HG02852 (cell line): ENCODE results near the gene BCL7C.
A peak's percentile ranks its signal among the peaks of the same experiment; 100 is the strongest.
"Not testable (repeated sequence)": the region's sequence is repeated elsewhere in the genome, so short reads cannot be mapped to it uniquely, and the experiment has no call there.

Experiments used
- ATAC-seq: cut with Tn5 transposase; IDR thresholded peaks from one replicate; pipeline ENCODE4 v1.9.1; 2021; ENCODE audit warnings: mild to moderate bottlenecking, moderate library complexity; ENCODE audit not compliant: unreplicated experiment

BCL7C gene

DNA sequence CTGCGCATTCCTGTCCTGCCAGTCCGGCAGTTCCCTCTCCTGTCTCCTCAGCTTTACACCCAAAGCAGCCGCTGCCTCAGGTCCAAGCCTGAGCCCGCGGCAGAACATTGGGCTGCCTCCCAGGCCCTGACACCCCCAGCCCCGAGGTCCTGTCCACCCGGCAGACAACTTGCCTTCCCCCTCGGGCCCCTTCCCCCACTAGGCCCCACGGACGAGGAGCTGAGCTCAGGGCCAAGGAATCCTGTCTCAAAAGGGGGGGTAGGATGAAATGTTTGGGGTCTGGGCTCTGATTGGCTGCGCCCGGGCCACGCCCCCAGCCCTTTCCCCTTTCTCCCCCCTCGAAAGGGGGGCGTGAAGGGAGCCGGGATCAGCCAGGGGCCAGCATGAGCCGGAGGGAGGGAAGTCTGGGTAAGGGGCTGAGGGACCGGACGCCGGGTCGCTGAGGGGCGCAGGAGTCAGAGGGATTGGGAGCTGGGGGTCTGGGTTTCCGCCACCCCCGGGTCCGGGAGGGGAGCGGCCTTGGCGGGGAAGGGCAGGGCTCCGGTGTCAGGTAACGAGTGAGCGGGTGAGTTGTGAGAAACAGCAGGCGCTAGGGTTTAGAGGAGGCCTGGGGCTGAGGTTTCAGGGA is 2.5 kb upstream of the BCL7C start, which contains the start of gene CTF1:
Gene CTF1 (plus strand): TSS at position 354 of the 628 bp plus-strand sequence. CDS start 30 bp downstream, at position 384.
- ATAC-seq, result no peak

DNA sequence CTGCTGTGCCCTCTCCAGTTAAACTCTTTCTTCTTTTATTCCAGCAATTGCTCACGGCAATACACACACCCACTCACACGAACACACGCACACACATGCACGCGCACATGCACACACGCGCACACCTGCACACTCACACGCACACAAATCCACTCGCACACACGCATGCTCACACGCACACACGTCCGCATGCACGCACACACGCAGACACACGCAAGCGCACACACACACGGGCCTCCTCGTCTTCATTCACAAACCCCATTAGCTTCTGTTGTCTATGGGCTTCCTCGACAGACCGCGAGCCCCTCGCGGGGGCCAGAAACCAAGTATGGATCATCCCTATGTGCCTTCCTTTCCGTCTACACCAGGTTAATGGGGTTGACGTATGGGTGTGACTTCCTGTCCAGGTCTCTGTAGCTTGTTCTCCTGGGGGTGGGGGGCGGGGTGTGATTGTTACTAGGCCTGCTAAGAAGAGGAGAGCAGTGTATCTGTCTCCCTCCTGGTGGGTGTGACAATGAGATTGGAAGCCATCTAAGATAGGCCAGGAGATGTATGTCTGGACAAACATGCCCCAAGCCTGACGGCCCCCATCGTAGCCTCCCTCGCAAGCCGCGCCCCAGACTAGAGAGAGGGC is 1.9 kb upstream of the BCL7C start:
- ATAC-seq, result no peak

DNA sequence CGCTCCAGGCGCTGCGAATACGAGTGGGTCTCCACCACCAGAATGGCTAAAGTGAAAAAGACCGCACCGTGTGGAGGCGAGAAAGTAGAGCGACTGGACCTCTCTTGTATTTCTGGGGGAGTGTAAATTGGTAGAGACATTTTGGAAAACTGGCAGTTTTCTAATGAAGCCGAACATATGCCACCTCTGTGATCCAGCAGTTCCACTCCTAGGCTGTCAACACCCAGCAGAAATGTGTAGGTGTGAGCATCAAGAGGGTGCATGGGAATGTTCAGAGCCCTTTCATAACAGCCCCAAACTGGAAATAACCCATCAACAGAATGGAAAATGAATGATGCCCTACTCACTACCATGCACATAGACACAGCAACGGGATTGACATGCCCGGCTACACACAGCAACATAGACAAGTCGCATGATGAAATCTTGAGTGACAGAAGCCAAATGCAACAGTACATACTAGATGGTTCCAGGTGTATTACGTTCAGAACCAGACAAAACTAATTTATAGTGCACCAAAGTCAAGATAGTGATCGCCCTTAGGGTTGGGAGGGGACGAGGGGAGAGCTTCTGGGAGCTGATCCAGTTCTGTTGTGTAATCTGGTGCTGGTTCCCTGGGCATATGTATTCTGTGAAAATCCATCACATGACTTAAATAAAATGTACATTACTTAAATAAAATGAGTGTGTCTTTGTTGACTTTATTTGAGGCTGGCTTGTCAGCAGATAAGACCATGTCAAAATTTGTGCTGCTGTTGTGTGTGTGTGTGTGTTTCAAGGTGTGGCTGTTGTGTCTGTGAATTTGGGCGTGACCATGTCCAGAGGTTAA is 877 bp upstream of the BCL7C start:
- ATAC-seq, result no peak

DNA sequence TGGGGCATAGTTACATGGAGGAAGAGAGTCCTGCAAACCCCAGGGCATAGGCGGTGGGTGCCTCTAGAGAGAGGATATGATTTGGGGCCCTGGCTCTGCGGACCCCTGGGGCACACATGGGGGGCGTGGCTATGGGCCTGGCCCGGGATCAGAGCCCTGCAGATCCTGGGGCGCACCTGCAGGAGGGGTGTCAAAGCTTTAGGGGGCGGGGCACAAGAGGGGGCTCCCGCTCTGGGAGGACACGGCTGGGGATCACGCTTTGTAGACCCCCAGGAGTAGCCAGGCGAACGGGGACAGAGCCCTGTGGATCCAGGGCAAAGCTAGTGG is 497 bp downstream of the BCL7C start:
- no peak for ATAC-seq

DNA sequence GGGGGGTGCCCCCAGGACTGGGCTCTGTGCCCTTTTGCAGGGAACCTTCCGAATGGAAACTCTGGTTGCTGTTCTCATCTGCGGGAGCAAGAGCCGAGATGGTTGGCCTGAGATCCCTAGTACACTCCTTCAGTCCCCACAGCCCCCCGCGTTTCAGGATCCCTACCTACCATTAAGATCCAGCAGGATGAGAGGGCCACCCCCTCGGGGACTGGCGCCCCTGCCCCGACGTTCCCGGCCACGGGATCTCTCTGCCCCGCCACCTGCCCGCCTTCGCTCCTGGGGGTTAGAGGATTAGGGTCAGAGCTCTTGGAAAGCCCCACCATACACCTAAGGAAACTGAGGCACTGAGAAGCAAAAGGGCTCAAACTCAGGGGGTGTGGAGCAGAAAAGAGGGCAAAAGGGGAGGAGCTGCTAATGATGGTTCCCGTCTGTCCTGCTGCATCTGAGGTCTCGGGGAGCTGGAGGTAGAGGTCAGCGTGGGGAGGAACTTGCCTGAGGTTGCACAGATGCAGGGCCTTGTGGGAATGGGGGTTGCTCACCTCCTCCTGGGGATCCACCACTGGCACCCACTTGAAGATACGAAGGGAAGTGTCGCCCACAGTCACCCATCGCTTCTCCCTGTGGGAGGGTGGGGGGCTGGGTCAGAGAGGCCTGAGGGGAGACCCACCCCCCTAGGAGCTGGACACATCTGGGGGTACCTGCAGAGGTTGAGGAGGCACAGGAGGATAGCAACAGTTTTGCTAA is 1.0 kb downstream of the BCL7C start:
- no peak for ATAC-seq

DNA sequence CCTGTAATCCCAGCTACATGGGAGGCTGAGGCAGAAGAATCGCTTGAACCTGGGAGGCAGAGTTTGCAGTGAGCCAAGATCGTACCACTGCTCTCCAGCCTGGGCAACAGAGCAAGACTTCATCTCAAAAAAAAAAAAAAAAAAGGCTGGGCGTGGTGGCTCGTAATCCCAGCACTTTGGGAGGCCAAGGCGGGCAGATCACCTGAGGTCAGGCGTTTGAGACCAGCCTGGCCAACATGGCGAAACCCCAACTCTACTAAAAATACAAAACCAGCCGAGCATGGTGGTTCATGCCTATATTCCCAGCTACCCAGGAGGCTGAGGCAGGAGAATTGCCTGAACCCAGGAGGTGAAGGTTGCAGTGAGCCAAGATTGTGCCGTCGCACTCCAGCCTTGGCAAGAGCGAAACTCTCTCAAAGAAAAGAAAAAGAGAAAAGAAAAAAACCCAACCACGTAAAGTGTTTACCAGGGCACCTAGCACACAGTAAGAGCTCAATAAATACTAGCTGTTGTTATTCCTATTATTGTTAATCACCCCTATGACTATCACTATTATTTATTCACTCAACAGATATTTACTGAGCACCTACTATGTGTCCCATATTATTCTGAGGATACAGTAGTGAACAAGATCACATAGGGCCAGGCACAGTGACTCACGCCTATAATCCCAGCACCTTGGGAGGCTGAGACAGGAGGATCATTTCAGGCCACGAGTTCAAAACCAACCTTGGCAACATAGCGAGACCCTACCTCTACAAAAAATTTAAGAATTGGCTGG is 2.6 kb downstream of the BCL7C start:
- ATAC-seq, result not testable (repeated sequence)

DNA sequence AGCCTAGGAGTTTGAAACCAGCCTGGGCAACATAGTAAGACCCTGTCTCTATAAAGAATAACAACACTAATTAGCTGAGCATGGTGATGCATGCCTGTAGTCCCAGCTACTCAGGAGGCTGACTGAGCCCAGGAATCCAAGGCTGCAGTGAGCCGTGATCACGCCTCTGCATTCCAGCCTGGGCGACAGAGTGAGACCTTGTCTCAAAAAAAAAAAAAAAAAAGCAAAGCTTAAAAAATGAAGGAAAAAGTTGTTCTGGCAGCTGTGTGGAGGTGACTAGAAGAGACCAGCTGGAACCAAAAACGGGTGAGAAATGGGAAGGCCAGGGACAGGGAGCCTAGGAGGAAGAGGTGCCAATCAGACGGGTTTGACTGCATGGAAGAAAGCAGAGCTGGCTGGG is 4.2 kb downstream of the BCL7C start:
- no peak for ATAC-seq

DNA sequence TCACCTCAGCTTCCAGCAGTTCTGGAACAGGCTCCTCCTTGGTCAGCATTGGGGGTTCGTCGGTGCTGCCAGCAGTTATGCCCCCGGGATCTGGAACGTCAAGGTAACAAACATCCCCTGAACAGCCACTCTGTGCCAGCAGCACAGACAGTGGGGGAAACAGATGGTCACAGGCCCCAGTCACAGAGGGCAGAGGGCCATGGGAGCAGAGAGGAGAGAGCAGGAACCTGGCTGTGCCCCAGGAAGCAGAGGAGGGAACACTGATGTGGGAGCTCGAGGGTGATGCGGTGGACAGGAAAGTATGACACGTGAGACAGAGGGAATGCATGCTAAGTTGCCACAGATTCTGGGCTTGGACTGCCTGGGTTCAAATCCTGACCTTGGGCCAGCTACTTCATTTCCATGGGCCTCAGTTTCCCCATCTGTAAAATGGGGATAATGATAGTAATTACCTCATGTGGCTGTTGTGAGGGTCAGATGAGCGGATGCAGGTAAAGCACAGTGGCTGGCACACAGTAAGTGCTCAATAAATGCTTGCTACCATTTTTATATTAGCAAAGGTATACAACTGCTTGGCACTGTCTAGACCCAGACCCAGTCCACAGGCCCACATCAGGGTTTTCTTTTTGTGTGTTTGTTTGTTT is 4.9 kb downstream of the BCL7C start:
- no peak for ATAC-seq

DNA sequence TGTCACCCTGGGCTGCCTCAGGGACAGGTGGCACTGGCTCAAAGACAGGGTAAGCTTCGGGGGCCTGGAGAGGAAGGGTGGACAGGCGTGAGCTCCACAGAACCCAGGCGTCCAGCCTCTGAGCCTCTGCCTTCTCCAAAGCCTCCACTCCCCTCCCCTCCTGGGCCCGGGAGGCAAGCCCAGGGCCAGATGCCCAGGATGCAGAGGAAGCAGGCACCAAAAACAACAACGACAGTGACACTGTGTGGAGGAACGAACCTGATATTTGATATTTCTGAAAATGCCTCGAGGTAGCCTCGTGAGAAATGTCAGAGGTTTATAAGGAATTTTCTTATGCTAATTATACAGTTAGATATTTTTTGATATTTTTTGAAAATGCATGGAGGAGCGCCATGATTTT is 6.0 kb downstream of the BCL7C start:
- no peak for ATAC-seq

DNA sequence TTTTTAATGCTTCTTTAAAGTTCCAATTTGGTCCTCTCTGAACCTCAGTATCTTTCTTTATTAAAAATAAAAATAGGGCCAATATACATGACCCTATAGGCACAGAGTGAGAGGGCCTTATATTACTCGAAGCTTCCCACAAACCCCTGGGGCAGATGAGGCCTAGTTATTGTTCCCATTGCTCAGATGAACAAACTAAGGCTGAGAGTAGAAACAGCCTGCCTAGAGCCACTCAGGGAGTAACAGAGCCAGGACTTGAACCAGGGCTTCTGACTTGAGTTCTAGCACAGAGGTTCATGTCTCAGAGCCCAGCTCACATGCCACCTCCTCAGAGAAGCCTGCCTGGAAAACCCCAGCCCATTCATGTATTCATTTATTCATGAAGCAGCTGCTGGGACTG is 7.7 kb downstream of the BCL7C start:
- ATAC-seq, result no peak

DNA sequence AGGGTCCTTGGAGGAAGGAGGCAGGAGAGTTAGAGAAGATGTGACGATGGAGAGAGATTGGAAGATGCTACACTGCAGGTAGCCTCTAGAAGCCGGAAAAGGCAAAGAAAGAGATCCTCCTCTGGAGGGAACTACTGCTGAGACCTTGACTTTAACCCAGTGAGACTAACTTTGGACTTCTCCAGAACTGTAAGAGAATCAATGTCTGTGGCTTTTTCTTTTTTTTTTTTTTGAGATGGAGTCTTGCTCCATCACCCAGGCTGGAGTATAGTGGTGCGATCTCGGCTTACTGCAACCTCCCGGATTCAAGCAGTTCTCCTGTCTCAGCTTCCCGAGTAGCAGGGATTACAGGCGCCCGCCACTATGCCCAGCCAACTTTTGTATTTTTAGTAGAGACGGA is 8.7 kb downstream of the BCL7C start:
- no peak for ATAC-seq

DNA sequence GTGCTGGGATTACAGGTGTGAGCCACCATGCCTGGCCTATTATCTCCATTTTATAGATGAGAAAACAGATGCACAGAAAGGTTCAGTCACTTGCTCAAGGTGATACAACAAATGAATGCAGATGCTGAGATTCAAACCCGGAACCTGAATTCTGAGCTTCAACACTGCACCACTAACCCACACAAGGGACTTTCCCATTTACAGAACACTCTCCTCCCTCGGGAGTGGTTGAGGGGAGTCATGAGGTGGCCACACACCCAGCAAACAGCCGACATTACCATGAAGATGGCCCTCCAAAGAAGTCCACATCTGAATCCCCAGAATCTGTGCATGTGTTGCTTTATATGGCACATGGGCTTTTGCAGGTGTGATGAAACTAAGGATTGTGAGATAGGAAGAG is 9.1 kb downstream of the BCL7C start:
- no peak for ATAC-seq

DNA sequence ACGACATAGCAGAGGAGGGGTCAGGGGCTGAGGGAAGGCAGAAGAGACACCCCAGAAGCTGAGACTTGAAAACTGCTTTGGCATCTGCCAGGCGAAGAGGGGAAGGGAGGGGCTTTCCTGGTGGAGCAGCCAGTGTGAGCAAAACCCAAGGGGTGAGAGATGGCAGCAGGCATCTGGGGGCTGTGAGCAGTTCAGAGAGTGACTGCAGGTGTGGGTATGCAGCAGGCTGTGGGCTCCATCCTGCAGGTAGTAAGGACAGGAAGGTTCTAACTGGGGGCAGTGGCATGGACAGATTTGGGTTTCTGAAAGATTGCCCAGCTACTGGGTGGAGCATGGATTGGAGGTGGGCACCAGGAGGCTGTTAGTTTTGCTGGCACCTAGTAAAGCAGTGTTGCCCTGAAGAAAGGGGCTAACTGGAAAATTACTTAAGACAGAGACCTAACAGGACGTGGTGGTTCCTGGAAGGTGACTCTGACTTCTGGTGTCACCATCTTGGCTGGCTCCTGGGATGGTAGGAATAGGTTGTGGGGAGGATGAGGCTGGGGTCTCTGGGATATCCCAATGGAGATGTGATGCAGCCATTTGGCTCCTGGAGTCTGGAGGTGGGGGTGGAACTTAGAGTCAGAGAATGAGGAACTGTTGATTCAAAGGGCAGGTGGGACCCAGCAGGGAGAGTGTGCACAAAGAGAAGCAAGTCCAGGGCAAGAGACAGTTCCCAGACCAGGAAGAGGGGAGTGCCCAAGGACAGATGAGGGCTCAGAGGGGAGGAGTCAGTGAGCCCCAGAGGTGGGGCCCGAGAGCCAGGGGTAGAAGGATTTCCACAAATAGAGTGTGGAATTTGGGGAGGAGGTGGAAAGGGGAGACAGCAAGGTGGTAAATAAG is 11.2 kb downstream of the BCL7C start:
- no peak for ATAC-seq

DNA sequence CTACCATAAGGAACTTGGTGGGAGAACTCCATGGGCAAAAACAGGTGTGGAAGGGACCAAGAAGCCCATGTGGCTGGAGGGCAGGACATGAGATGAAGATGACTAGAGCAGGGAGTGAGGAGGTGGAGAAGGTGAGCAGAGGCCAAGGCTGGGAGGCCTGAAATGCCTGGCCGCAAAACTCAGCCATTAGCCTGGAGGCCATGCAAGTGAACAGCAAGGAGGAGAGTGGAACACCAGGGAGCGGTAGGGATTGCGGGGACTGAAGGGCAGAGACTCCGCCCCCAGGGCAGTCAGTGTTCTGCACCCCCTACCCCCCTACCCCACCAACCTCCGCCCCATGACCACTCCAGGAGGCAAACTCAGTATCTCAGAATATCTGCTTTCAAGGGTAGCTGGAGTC is 17.0 kb downstream of the BCL7C start:
- ATAC-seq, result no peak

DNA sequence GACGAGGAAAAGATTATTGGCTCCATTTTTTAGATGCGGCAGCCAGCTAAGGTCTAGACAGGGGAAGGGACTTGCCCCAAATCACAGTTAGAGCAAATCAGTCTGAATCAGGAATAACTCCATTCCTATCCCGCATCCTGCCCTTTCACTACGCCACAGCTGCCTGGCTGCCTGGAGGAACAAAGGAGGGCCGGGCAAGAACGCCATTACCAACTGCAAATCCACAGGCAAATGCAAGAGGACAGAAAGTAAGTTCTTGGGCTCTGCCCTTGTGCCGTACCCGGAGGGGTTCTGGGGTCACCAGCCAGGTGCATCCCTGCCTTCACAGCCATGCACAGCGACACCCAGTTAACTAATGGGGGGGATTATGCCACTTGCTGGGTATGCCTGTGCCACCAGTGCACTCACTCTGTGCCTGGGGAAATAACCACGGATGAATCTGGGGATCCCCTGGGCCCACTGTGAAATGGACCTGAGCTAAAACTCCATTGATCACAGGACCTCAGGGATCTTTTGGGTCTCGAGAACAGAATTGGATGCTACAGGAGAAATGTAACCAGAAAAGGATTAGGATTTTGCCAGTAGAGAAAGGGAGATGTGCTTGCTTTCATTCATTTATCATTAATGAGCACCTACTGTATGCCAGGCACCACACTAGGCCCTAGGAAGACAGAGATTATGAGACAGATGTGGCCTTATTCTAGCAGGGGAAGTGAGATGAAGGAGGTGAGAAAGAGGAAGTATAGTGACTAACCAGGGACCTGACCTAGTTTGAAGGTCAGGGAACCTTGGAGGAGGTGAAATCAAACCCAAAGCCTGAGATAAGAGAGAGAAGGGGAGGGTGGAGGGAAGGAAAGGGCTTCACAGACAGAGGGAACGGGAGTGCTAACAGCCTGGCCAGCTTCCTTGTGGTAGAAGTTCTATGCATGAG is 17.7 kb downstream of the BCL7C start:
- no peak for ATAC-seq

DNA sequence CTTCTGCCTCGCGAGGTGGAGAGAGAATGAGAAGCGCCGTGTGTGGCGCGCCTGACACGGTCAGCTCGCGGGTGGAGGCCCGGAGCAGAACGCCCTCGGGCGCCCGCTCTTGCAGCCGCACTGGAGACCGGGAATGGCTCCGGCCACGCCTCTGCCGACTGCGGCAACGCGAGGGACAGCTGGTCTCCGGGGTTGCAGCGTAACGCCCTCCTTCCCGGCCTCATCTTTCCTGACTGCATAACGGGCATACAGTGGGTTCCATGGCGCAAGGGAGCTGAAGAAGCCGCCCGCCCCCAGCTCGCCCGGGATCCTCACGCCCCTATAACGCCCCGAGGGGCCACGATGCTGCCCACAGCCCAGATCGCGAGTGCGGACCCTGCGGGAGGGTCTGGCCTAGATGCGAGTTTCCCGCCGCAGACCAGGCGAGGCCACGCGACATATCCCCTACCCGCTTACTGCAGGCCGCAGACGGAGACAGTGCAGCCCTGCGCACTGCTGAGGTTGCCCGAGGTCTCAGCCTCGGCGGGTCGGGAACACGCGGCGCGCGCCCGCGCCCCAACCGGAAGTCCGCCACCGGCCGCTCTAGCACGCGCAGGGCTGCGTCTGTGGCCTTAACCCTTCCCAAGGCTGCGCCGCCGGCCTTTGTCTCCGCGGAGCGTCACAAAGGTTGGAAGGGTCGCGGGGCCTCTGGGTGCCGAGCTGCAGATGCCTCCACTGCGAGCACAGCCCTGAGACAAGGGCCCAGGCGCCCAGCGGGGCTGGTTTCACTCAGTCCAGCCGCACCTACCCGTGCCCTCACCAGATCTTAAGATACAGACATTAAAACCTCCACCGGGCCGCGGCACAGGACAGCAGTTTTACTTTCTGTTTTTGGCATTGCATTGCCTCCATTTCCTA is 18.8 kb downstream of the BCL7C start:
- peak; percentile 79 for ATAC-seq

DNA sequence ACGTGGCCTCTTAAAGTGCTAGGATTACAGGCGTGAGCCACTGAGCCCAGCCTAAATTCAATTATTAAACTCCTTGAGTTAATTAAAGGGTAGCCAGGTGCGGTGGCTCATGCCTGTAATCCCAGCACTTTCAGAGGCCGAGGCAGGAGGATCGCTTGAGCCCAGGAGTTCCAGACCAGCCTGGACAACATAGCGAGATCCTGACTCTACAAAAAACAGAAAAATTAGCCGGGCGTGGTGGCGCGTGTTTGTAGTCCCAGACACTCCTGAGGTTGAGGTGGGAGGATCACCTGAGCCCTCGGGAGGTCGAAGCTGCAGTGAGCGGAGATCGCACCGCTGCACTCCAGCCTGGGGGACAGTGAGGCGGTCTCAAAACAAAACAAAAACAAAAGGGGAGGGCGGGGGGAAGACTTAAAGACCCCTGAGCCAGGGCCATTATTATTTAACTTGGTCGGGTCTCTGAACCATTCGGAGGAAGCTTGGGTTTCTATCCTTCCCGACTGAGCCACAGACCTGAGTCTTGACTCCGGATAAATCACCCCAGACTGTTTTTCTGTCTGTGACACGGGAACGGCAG is 19.5 kb downstream of the BCL7C start:
- no peak for ATAC-seq
